Osteoblast (primary cell): ENCODE measurements around the gene RHBDL1. TPM values are rescaled to one million over a fixed set of nuclear protein-coding genes. Genes with fewer than 3 reads are reported as not detected.

Experiments used
- DNase-seq: peaks from one replicate; pipeline ENCODE4 v3.0.0; 2011; ENCODE audit warnings: low spot score, mixed read lengths; ENCODE audit not compliant: insufficient read length; ENCODE audit errors: missing footprints
- H2AFZ ChIP-seq: 2 replicates; pipeline ENCODE4 v1.6.0; 2011; ENCODE audit warnings: mild to moderate bottlenecking, low read length
- H3K27ac ChIP-seq: 2 replicates; pipeline ENCODE4 v1.5.1; 2011; ENCODE audit warnings: mild to moderate bottlenecking, low read depth, low read length, moderate library complexity
- H3K27me3 ChIP-seq: 2 replicates; pipeline ENCODE4 v1.6.0; 2012; ENCODE audit warnings: mild to moderate bottlenecking, control low read depth, inconsistent platforms, low read length, moderate library complexity; ENCODE audit not compliant: insufficient read depth
- H3K36me3 ChIP-seq: 2 replicates; pipeline ENCODE4 v1.5.1; 2011; ENCODE audit warnings: mild to moderate bottlenecking, low read length, control low read depth, moderate library complexity; ENCODE audit not compliant: insufficient read depth
- H3K4me1 ChIP-seq: 2 replicates; pipeline ENCODE4 v1.5.1; 2011; ENCODE audit warnings: mild to moderate bottlenecking, low read length, control low read depth, moderate library complexity; ENCODE audit not compliant: insufficient read depth
- H3K4me2 ChIP-seq: 2 replicates; pipeline ENCODE4 v1.6.0; 2011; ENCODE audit warnings: mild to moderate bottlenecking, low read length; ENCODE audit not compliant: insufficient read depth
- H3K4me3 ChIP-seq: fragments of 200-600 bp; sonication (generic); 3 replicates; pipeline ENCODE4 v1.5.1; 2012; ENCODE audit warnings: mild to moderate bottlenecking, low read length, inconsistent platforms; ENCODE audit not compliant: insufficient read depth
- H3K79me2 ChIP-seq: 2 replicates; pipeline ENCODE4 v1.6.0; 2012; ENCODE audit warnings: mild to moderate bottlenecking, low read length, control low read depth, inconsistent platforms; ENCODE audit not compliant: insufficient read depth
- H3K9me3 ChIP-seq: 2 replicates; pipeline ENCODE4 v1.5.1; 2011; ENCODE audit warnings: low read depth, low read length, control low read depth
- H4K20me1 ChIP-seq: 2 replicates; pipeline ENCODE4 v1.6.0; 2012; ENCODE audit warnings: mild to moderate bottlenecking, low read length, control low read depth; ENCODE audit not compliant: insufficient read depth
- CTCF ChIP-seq: IDR thresholded peaks from 2 replicates; pipeline ENCODE4 v1.5.1; 2011; ENCODE audit warnings: mild to moderate bottlenecking, low read depth, low read length, moderate library complexity; ENCODE audit errors: extremely low read depth
- total RNA-seq: library from RNA; depleted of rRNA; stranded (reverse); fragments of >200 nt; gene quantifications from 2 replicates; pipeline ENCODE4 v1.2.3, GENCODE V29; 2012

Gene RHBDL1
- total RNA-seq, 1 donor, result 1.1 TPM

GRCh38 chr16:627454-628239 lies 47.8 kb upstream of the RHBDL1 start:
- no peak for TF ChIP-seq CTCF
- no peak overlapping the region for H3K4me3 ChIP-seq
- no peaks in the 10 kb centered on the region for H3K79me2 ChIP-seq
- no peaks in the 10 kb centered on the region for H3K36me3 ChIP-seq
- peak; percentile 65 for DNase-seq
- H2AFZ ChIP-seq, result no peak overlapping the region
- H3K4me2 ChIP-seq, result no peak overlapping the region
- peaks cover 13% of the 10 kb centered on the region for H3K4me1 ChIP-seq
- H3K27ac ChIP-seq, result peak overlapping the region; percentile 72
- no peaks in the 10 kb centered on the region for H3K9me3 ChIP-seq
- no peaks in the 10 kb centered on the region for H3K27me3 ChIP-seq
- peaks cover 6% of the 10 kb centered on the region for H4K20me1 ChIP-seq

GRCh38 chr16:628321-629061 lies 47.0 kb upstream of the RHBDL1 start:
- no peak overlapping the region for H2AFZ ChIP-seq
- H3K9me3 ChIP-seq, result no peaks in the 10 kb centered on the region
- H3K4me2 ChIP-seq, result no peak overlapping the region
- no peak overlapping the region for H3K27ac ChIP-seq
- TF ChIP-seq CTCF, result no peak
- H3K79me2 ChIP-seq, result no peaks in the 10 kb centered on the region
- no peak overlapping the region for H3K4me3 ChIP-seq
- DNase-seq, result no peak
- peaks cover 13% of the 10 kb centered on the region for H3K4me1 ChIP-seq
- no peaks in the 10 kb centered on the region for H3K36me3 ChIP-seq
- H3K27me3 ChIP-seq, result no peaks in the 10 kb centered on the region
- H4K20me1 ChIP-seq, result peaks cover 6% of the 10 kb centered on the region

DNA sequence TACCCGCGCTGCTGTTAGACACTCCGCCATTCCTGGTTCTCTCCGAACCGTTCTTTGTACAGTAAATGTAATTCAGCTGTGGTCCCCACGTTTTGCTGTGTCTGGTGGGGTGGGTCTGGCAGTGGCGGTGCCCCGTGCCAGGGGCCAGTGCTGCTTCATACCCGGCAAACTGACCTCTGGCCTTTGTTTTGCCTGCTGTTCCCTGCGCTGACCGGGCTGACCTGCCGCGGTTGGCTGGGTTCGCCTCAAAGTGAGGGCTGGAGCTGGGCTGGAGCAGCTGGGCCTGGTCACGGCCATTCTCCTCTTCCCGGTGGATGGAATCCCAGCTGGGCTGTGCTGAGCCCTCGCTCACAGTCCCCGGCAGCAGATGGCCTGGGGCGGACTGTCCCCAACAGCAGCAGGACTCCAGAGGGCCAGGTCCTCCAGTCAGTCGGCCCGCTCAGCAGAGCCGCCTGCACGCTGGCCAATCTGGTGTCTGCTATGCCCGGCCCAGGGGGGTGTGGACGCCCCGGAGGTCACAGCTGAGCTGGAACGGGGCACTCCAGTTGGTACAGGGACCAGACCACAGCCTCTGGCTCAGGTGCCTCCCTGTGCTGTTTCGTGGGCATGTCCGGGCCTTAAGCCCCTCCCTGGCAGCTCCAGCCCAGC lies 46.2 kb upstream of the RHBDL1 start:
- Histone ChIP-seq H3K4me2 (no peak overlapping the region), H3K27ac (no peak overlapping the region), H3K79me2 (no peaks in the 10 kb centered on the region), H3K27me3 (no peaks in the 10 kb centered on the region), H3K36me3 (no peaks in the 10 kb centered on the region), H3K4me1 (peaks cover 13% of the 10 kb centered on the region), H2AFZ (no peak overlapping the region), H3K4me3 (no peak overlapping the region), H4K20me1 (no peaks in the 10 kb centered on the region), H3K9me3 (no peaks in the 10 kb centered on the region)
- no peak for DNase-seq
- no peak for TF ChIP-seq CTCF

DNA sequence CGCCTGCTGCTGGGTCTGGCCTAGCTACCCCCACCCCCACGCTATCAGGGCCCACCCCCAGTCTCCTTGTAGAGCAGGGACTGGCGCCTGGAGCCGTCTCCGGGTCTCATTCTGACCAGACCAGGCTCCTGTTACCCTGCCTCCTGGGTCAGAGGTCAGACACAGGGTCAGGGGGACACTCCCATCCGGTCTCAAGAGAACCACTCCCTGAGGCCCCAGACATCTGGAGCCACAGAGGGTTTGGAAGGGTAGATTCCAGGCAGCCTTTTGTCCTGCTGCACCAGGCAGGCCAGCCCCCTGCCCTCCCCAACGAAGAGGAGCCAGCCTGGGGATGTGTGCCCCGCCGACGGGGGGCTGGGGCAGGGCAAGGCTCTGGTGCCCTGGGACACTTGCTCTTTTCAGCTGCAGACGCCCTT lies 45.6 kb upstream of the RHBDL1 start:
- no peak overlapping the region for H3K4me3 ChIP-seq
- no peak overlapping the region for H3K4me2 ChIP-seq
- no peaks in the 10 kb centered on the region for H3K9me3 ChIP-seq
- no peak overlapping the region for H3K27ac ChIP-seq
- H3K79me2 ChIP-seq, result peaks cover under 1% of the 10 kb centered on the region
- H3K4me1 ChIP-seq, result peaks cover 13% of the 10 kb centered on the region
- peaks cover under 1% of the 10 kb centered on the region for H4K20me1 ChIP-seq
- no peaks in the 10 kb centered on the region for H3K36me3 ChIP-seq
- no peaks in the 10 kb centered on the region for H3K27me3 ChIP-seq
- DNase-seq, result no peak
- TF ChIP-seq CTCF, result no peak
- H2AFZ ChIP-seq, result no peak overlapping the region
